Gastrocnemius medialis (tissue), 4 donors: ENCODE results near the gene ORAI2.

Source experiments
- POLR2A ChIP-seq, 2 donors: fragments of 450-650 bp; IDR thresholded peaks; one replicate each; pipeline ENCODE4 v1.6.1; 2017; ENCODE audit warnings: antibody characterized with exemption in 2 of 2, mild to moderate bottlenecking in 2 of 2, moderate library complexity in 2 of 2
- TF ChIP-seq, protein P1 (sequence below), 5 experiments: fragments of 450-650 bp in 3 of 5; fragments of 200-600 bp in 2 of 5; sonication (generic) in 2 of 5; IDR thresholded peaks in 4 of 5; conservative IDR thresholded peaks in 1 of 5; 1 replicate in 4 of 5; 2 replicates in 1 of 5; pipeline ENCODE4 v1.5.1; 2016 to 2019; ENCODE audit warnings: antibody characterized with exemption in 5 of 5, mild to moderate bottlenecking in 3 of 5, moderate library complexity in 3 of 5

DNA sequence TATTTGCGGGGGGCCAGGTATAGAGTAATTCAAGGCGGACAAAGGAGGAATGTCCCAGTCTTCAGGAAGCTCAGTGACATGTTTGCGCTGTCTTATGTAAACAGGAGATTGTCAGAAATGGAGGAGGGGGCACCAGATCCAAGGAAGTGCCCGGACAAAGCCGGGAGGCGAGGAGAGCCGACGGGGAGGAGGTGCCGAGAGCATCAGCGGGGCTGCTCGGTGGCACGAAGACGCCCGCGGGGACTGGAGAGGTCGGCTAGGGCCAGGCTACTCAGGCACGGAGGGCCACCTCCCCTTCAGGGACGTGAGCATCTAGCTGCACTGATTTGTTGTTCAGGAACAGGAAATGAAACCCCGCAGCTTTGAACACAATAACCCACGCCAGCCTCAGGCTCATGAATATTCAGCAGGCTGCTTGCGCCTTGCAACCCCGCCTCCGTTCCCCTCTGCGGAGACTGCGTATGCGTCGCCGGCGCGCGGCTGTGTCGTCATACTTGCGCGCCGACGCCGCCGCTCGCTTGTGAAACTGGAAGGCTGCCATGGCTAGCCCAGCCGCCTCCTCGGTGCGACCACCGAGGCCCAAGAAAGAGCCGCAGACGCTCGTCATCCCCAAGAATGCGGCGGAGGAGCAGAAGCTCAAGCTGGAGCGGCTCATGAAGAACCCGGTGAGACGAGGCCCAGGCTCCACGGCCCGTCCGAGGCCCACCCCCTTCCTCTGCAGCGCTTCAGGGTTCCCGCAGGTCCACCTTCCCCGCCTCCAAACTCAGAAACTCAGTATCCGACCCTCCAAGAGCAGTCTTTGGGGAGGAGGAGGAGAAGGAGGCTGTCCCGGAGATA lies 37.3 kb upstream of the ORAI2 start, which contains the start of gene PRKRIP1:
- TF ChIP-seq, protein P1, sequence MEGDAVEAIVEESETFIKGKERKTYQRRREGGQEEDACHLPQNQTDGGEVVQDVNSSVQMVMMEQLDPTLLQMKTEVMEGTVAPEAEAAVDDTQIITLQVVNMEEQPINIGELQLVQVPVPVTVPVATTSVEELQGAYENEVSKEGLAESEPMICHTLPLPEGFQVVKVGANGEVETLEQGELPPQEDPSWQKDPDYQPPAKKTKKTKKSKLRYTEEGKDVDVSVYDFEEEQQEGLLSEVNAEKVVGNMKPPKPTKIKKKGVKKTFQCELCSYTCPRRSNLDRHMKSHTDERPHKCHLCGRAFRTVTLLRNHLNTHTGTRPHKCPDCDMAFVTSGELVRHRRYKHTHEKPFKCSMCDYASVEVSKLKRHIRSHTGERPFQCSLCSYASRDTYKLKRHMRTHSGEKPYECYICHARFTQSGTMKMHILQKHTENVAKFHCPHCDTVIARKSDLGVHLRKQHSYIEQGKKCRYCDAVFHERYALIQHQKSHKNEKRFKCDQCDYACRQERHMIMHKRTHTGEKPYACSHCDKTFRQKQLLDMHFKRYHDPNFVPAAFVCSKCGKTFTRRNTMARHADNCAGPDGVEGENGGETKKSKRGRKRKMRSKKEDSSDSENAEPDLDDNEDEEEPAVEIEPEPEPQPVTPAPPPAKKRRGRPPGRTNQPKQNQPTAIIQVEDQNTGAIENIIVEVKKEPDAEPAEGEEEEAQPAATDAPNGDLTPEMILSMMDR (IDR thresholded peaks at IDR 0.05 in 4 of 5, conservative IDR thresholded peaks at IDR 0.05 in 1 of 5), result no peak
- peak; percentile 20 to 58 for TF ChIP-seq POLR2A (IDR thresholded peaks at IDR 0.05)
